GM23248 (cell line): ENCODE measurements around the gene ANKFN1. TPM values are rescaled to one million over a fixed set of nuclear protein-coding genes. Genes with fewer than 3 reads are reported as not detected.
"Not testable (repeated sequence)": the region's sequence is repeated elsewhere in the genome, so short reads cannot be mapped to it uniquely, and the experiment has no call there.

Experiments
- DNase-seq: peaks from one replicate; pipeline ENCODE4 v3.0.0-alpha.2; 2015
- H2AFZ ChIP-seq: fragments of 200-600 bp; sonication (generic); 2 replicates; pipeline ENCODE4 v1.6.1; 2016; ENCODE audit warnings: antibody characterized with exemption
- H3F3A ChIP-seq: fragments of 200-600 bp; sonication (generic); 2 replicates; pipeline ENCODE4 v1.6.1; 2016; ENCODE audit warnings: mild to moderate bottlenecking, antibody characterized with exemption, mixed run types; ENCODE audit not compliant: insufficient read depth
- H3K27ac ChIP-seq: fragments of 200-600 bp; sonication (generic); 2 replicates; pipeline ENCODE4 v1.5.1; 2016; ENCODE audit warnings: mild to moderate bottlenecking
- H3K27me3 ChIP-seq: fragments of 200-600 bp; sonication (generic); replicated peaks from 2 replicates; pipeline ENCODE4 v1.6.1; 2016; ENCODE audit warnings: mild to moderate bottlenecking; ENCODE audit not compliant: insufficient read depth
- H3K36me3 ChIP-seq: fragments of 200-600 bp; sonication (generic); 2 replicates; pipeline ENCODE4 v1.6.1; 2016; ENCODE audit warnings: low read depth, mild to moderate bottlenecking
- H3K4me1 ChIP-seq: fragments of 200-600 bp; sonication (generic); 2 replicates; pipeline ENCODE4 v1.6.1; 2016; ENCODE audit warnings: mild to moderate bottlenecking; ENCODE audit not compliant: insufficient read depth
- H3K4me2 ChIP-seq: fragments of 200-600 bp; sonication (generic); one replicate; pipeline ENCODE4 v1.6.1; 2016; ENCODE audit warnings: mild to moderate bottlenecking; ENCODE audit not compliant: unreplicated experiment
- H3K4me3 ChIP-seq: fragments of 200-600 bp; sonication (generic); 2 replicates; pipeline ENCODE4 v1.5.1; 2016; ENCODE audit warnings: mild to moderate bottlenecking
- H3K79me2 ChIP-seq: fragments of 200-600 bp; sonication (generic); 2 replicates; pipeline ENCODE4 v1.6.1; 2016; ENCODE audit warnings: mild to moderate bottlenecking; ENCODE audit not compliant: insufficient read depth
- H3K9ac ChIP-seq: fragments of 200-600 bp; sonication (generic); 2 replicates; pipeline ENCODE4 v1.6.1; 2016; ENCODE audit warnings: mild to moderate bottlenecking
- H3K9me2 ChIP-seq: fragments of 200-600 bp; sonication (generic); 2 replicates; pipeline ENCODE4 v1.6.1; 2016; ENCODE audit warnings: mixed run types, mild to moderate bottlenecking, moderate library complexity; ENCODE audit not compliant: insufficient read depth
- H3K9me3 ChIP-seq: fragments of 200-600 bp; sonication (generic); one replicate; pipeline ENCODE4 v1.6.1; 2017; ENCODE audit warnings: low read depth
- H4K20me1 ChIP-seq: fragments of 200-600 bp; sonication (generic); 2 replicates; pipeline ENCODE4 v1.6.0; 2016; ENCODE audit not compliant: insufficient read depth
- EZH2 ChIP-seq: fragments of 200-600 bp; sonication (generic); IDR thresholded peaks from 2 replicates; pipeline ENCODE4 v1.6.1; 2018; ENCODE audit warnings: antibody characterized with exemption, mild to moderate bottlenecking; ENCODE audit not compliant: insufficient read depth, poor library complexity, severe bottlenecking
- EZH2phosphoT487 ChIP-seq: fragments of 200-600 bp; sonication (generic); IDR thresholded peaks from 2 replicates; pipeline ENCODE4 v1.6.1; 2018; ENCODE audit warnings: antibody characterized with exemption, moderate library complexity, mild to moderate bottlenecking, low read depth; ENCODE audit not compliant: insufficient read depth
- WGBS, 2 experiments: methylation state at CpG; one replicate each; pipeline ENCODE4 v1.1.6; 2015 to 2017; ENCODE audit warnings: low lambda C conversion rate in 2 of 2, low coverage in 1 of 2; ENCODE audit errors: missing lambda C conversion rate in 2 of 2; 5-methylcytosine and 5-hydroxymethylcytosine counted together
- in situ Hi-C: fragments of 300-500 bp; cut with MboI; formaldehyde crosslinking; loops from 2 replicates; pipeline ENCODE4 v1.15.0; 2020
- polyA plus RNA-seq: library from polyadenylated mRNA; unstranded; fragments of >200 nt; fragmentation: Nextera tagmentation; extraction: Ambion mirVana; gene quantifications from 2 replicates; pipeline ENCODE4 v1.2.1, GENCODE V29; 2016
- total RNA-seq: library from RNA; depleted of rRNA; stranded (reverse); fragments of >200 nt; shearing (Covaris generic); gene quantifications from 2 replicates; pipeline ENCODE4 v1.2.3, GENCODE V29; 2014

The ANKFN1 gene
- total and polyA plus RNA-seq, 2 experiments from 2014 or later: 0.54 to 0.64 TPM

- Histone ChIP-seq H3K9me2 (no peaks in the 10 kb centered on the region), H3K36me3 (no peaks in the 10 kb centered on the region), H3K27ac (no peak overlapping the region), H2AFZ (no peak overlapping the region), H3K27me3 (no peaks in the 10 kb centered on the region), H3K4me1 (no peaks in the 10 kb centered on the region), H4K20me1 (no peaks in the 10 kb centered on the region), H3K9me3 (no peaks in the 10 kb centered on the region), H3K4me3 (no peak overlapping the region), H3K79me2 (no peaks in the 10 kb centered on the region), H3K9ac (no peak overlapping the region), H3F3A (no peaks in the 10 kb centered on the region), H3K4me2 (no peak overlapping the region)
- no peak for DNase-seq
- WGBS, 2 experiments: 32 to 40% methylated on average over 1 of the region's 1 CpG
- in situ Hi-C loops: no loop called here
- TF ChIP-seq EZH2phosphoT487: no peak
- no peak for TF ChIP-seq EZH2
Observed at GRCh38 chr17:56407086-56407485, 253.8 kb downstream of the ANKFN1 start.

GRCh38 chr17:56412356-56412755 is 259.1 kb downstream of the ANKFN1 start:
- H3K79me2 ChIP-seq, H3K36me3 ChIP-seq, H3K27ac ChIP-seq, H3K4me2 ChIP-seq, H3K9me3 ChIP-seq, H3K9ac ChIP-seq, H3K27me3 ChIP-seq, H3K9me2 ChIP-seq, H3F3A ChIP-seq, in situ Hi-C loops, H2AFZ ChIP-seq, H3K4me3 ChIP-seq, H4K20me1 ChIP-seq, DNase-seq, H3K4me1 ChIP-seq: not testable (repeated sequence)
- 21 to 25% methylated on average over 2 of the region's 2 CpGs for whole genome bisulfite sequencing, 2 experiments

- no peaks in the 10 kb centered on the region for H3K9me2 ChIP-seq
- no peaks in the 10 kb centered on the region for H3K4me1 ChIP-seq
- H3K9ac ChIP-seq: no peak overlapping the region
- 62 to 68% methylated on average over 5 of the region's 5 CpGs for WGBS, 2 experiments
- DNase-seq: no peak
- no peaks in the 10 kb centered on the region for H3K36me3 ChIP-seq
- no peak overlapping the region for H3K27ac ChIP-seq
- no peak overlapping the region for H2AFZ ChIP-seq
- TF ChIP-seq EZH2phosphoT487: no peak
- H3K4me3 ChIP-seq: no peak overlapping the region
- no peaks in the 10 kb centered on the region for H3K27me3 ChIP-seq
- H4K20me1 ChIP-seq: no peaks in the 10 kb centered on the region
- no peaks in the 10 kb centered on the region for H3K9me3 ChIP-seq
- H3K79me2 ChIP-seq: no peaks in the 10 kb centered on the region
- no peak overlapping the region for H3K4me2 ChIP-seq
- in situ Hi-C loops: no loop called here
- no peaks in the 10 kb centered on the region for H3F3A ChIP-seq
Observed at GRCh38 chr17:56416682-56417351, 263.5 kb downstream of the ANKFN1 start.

GRCh38 chr17:56424005-56424404 is 270.7 kb downstream of the ANKFN1 start:
- Histone ChIP-seq H3K4me2 (no peak overlapping the region), H3K4me3 (no peak overlapping the region)

GRCh38 chr17:56424543-56425044 is 271.3 kb downstream of the ANKFN1 start:
- no peak overlapping the region for H3K27ac ChIP-seq
- in situ Hi-C loops: no loop called here
- WGBS, 2 experiments: 47 to 49% methylated on average over 2 of the region's 2 CpGs

More at GRCh38 chr17:56424005-56424404, 270.7 kb downstream of the ANKFN1 start:
- no peaks in the 10 kb centered on the region for H3K27me3 ChIP-seq
- H3F3A ChIP-seq: no peaks in the 10 kb centered on the region
- no peak overlapping the region for H3K27ac ChIP-seq
- in situ Hi-C loops: no loop called here
- no peak overlapping the region for H2AFZ ChIP-seq
- no peak for DNase-seq
- H3K9me2 ChIP-seq: no peaks in the 10 kb centered on the region
- no peaks in the 10 kb centered on the region for H3K36me3 ChIP-seq
- 43 to 54% methylated on average over 2 of the region's 2 CpGs for WGBS, 2 experiments
- H3K9me3 ChIP-seq: no peaks in the 10 kb centered on the region
- H4K20me1 ChIP-seq: no peaks in the 10 kb centered on the region
- no peak overlapping the region for H3K9ac ChIP-seq
- no peak for TF ChIP-seq EZH2phosphoT487
- no peak for TF ChIP-seq EZH2
- no peaks in the 10 kb centered on the region for H3K4me1 ChIP-seq
- H3K79me2 ChIP-seq: no peaks in the 10 kb centered on the region

More at GRCh38 chr17:56424543-56425044, 271.3 kb downstream of the ANKFN1 start:
- H3K4me1 ChIP-seq: no peaks in the 10 kb centered on the region
- TF ChIP-seq EZH2phosphoT487 (no peak), EZH2 (no peak)
- H3K36me3 ChIP-seq: no peaks in the 10 kb centered on the region
- no peaks in the 10 kb centered on the region for H3K79me2 ChIP-seq
- no peak overlapping the region for H3K4me2 ChIP-seq
- no peaks in the 10 kb centered on the region for H3K9me2 ChIP-seq
- no peaks in the 10 kb centered on the region for H3K27me3 ChIP-seq
- no peak for DNase-seq
- H3F3A ChIP-seq: no peaks in the 10 kb centered on the region
- H2AFZ ChIP-seq: no peak overlapping the region
- H4K20me1 ChIP-seq: no peaks in the 10 kb centered on the region
- H3K9ac ChIP-seq: no peak overlapping the region
- no peaks in the 10 kb centered on the region for H3K9me3 ChIP-seq
- H3K4me3 ChIP-seq: no peak overlapping the region
